Activated CD8-positive, alpha-beta memory T cell treated with anti-CD3 and anti-CD28 coated beads, Interleukin-2, amount 50 U/mL, for 48 hours (primary cell): ENCODE measurements around the gene DNASE1L1.
"Not testable (repeated sequence)": the region's sequence is repeated elsewhere in the genome, so short reads cannot be mapped to it uniquely, and the experiment has no call there.

Source experiments
- DNase-seq: peaks from one replicate; pipeline ENCODE4 v3.0.0-alpha.2; 2020

DNASE1L1 gene

DNA sequence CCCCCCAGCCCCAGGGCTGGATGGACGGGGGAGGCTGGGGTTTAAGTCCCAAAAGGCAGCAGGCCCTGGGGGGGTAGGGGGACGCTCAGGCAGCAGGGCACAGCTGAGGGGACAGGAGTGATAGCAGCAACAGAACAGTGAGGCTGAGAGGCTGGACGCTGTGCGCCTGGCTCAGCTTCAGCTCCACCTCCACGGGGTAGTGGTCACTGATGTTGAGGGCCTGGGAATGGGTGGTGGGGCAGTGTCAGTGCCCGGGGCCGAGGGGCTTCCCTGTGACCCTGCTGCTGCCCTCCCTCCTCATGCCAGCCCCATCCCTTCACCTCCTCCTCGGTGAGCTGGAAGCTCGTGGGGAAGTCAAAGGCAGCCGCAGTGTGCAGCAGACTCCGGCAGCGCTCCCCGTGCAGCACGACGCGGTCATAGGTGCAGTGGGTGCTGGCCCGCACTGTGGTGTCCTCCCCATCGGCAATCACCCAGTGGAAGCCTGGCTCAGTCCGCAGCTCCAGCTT is 6.4 kb downstream of the DNASE1L1 start:
- no peak for DNase-seq

DNA sequence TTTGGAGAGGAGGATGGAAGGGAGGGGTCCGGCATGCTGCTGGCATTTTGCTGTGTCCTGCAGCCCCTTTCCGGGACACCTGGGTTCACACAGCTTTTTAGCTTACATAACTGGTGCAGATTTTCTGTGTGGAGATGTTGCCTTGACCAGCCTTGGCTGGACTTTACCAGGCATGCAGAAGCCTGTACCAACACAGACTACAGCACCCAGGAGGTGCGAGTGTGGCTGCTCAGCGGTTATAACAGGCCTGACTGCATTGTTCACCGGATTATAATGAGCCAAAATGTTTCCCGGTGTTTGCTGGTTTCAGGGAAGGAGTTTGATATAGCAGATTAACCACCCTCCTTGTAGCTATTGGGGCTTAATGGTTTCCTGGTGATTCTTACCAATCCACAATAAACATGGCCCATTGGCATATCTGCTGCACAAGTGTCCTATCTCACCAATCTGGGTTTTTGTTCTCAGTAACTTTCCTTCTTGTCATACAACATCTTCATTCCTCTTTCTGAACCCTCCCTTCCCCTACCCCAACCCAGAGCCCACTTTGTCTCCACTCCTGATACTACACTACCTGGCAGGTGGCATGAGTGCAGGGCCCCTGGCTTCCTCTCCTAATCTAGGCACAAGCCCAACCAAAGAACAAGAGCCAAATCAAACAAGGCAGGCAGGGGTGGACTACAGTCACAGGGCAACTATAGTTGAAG is 7.0 kb downstream of the DNASE1L1 start:
- peak; percentile 61 for DNase-seq

DNA sequence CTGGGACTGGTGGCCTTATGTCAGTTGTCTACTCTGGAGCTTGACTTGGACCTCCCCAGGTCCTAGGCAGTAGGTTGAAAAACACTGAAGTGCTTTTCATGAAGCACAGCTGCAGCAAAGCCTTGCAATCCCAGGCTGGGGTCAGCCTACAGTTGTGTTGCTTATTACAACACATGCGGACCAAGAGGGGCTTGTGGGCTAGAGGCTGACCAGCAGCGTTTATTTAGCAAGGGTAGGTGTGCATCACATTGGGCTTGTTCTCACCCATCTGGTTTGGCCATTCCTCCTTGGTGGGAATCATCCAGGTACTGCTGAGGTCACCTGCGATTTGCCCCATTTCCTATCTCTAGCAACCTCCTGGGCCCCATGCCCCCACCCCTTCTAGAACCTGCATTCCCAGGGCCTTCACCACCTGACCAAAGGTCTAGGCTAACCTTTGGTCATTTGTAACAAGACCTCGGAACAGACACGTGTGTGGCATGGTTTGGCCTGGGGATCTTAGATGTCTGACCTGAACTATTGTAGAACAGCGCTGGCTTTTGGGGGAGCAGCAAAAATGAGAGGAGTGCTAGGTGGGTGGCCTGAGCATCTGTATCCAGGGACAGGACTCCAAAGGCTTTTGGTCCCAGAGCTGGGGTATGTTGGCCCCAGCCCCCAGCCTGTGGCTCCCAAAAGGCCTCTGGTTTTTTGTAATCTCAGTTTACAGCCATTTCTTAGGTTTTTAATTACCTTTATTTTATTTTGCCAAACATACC is 7.8 kb downstream of the DNASE1L1 start:
- DNase-seq, result peak; percentile 75

DNA sequence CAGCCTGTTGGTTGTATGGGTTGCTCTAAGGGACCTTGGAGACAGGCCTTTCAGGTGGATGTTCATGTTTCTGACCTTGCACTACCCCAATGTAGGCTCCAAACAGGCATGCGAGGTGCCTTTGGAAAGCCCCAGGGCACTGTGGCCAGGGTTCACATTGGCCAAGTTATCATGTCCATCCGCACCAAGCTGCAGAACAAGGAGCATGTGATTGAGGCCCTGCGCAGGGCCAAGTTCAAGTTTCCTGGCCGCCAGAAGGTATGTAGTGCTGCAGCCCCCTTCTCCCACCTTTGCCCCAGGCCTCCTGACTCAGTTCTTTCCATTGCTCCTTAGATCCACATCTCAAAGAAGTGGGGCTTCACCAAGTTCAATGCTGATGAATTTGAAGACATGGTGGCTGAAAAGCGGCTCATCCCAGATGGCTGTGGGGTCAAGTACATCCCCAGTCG is 8.7 kb downstream of the DNASE1L1 start:
- not testable (repeated sequence) for DNase-seq

DNA sequence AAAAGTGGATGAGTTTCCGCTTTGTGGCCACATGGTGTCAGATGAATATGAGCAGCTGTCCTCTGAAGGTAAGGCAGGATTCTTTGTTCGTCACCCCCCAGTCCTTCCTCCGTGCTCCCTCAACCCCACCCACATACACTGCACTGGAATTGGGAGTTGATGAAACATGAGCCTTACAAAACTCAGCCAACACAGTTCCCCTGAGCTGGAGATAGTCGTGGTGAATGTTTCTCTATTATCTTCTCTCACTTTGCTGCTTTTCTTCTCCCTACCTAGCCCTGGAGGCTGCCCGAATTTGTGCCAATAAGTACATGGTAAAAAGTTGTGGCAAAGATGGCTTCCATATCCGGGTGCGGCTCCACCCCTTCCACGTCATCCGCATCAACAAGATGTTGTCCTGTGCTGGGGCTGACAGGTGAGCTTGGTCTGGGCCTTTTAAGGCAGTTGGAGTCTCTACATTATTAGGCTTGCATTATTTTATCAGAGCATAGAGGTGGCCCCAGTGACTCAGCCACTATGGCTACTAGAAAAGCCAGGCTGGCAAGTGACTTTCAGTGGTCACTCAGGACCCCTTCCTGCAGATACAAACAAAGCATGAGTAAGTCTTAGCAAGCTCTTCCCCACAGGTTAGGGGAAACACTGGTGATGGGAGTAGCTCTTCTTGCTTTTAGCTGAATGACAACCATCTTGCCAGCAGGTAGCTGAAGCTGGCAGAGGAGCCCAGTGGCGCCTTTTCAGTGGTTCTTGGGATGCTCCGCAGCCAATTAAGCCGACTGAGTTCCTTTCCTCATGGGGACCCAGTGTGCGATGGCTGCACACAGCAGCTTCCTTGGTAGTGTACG is 9.3 kb downstream of the DNASE1L1 start:
- DNase-seq, result no peak

DNA sequence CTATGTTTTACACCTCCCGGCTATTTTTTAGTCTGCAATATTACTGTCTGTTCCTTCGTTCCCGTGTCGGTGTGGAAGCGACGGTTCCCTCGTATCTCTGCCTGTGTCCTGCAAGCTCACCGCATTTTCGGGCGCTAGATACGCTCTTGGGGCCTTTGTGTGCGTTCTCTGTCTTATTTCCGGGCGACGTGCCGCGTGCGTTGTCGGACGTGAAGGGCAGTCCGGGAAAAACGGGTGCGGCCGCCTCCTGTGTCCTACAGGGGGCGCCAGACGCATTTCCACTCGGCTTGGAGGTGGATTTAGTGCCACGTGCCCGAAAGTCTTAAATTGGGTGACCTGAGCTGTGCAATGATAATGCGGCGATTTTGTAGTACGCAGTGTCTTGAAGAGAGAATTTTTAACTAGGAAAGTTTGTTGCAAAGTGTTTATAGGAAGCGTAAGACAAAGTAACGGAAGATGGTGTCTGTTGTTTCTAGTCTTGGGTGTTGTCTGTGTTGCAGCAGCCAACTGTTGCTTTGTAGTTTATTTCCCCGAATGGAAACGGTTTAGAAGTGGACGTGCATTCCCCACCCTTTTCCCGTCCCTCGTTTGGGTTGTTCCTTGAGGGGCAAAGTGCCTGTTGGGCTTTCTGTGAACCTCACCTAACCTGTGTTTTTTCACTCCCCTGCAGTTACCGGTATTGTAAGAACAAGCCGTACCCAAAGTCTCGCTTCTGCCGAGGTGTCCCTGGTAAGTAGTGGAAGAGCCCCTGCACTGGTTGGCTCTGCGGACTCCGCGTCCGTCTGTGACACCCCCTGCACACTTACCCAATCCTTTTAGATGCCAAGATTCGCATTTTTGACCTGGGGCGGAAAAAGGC is 10.2 kb downstream of the DNASE1L1 start:
- peak; percentile 87 for DNase-seq

DNA sequence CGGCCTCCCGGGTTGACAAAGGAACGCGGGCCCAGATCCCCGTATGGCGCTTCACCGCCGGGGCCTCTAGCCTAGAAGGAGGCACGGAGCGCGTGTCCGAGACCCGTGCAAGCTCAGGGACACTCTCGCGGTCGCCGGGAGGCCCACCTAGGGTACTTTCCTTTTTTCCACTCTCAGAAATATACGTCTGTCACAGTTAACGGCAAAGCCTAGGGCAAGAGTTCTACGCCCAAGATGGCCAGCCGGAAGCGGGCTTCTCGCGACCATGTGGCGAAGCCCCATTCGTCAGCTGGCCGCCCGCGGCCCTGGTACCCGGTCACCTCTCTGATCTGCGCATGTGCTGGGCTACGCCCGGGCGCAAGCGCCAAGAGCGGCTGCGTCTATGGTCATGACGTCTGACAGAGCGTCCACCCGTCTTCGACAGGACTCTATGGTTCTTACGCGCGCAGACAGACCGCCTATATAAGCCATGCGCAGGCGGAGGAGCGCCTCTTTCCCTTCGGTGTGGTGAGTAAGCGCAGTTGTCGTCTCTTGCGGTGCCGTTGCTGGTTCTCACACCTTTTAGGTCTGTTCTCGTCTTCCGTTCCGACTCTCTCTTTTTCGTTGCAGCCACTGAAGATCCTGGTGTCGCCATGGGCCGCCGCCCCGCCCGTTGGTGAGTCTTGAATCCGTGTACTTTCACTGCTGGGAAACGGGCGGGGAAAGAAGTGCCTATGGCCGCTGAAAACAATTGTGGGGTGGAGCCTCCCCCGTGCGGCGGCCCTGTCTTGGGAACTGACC is 11.0 kb downstream of the DNASE1L1 start, which contains the start of gene RPL10:
RPL10 (plus strand) TSS at position 490 of the 780 bp plus-strand sequence; CDS start at position 633, 143 bp downstream.
- DNase-seq, result peak; percentile 91

DNA sequence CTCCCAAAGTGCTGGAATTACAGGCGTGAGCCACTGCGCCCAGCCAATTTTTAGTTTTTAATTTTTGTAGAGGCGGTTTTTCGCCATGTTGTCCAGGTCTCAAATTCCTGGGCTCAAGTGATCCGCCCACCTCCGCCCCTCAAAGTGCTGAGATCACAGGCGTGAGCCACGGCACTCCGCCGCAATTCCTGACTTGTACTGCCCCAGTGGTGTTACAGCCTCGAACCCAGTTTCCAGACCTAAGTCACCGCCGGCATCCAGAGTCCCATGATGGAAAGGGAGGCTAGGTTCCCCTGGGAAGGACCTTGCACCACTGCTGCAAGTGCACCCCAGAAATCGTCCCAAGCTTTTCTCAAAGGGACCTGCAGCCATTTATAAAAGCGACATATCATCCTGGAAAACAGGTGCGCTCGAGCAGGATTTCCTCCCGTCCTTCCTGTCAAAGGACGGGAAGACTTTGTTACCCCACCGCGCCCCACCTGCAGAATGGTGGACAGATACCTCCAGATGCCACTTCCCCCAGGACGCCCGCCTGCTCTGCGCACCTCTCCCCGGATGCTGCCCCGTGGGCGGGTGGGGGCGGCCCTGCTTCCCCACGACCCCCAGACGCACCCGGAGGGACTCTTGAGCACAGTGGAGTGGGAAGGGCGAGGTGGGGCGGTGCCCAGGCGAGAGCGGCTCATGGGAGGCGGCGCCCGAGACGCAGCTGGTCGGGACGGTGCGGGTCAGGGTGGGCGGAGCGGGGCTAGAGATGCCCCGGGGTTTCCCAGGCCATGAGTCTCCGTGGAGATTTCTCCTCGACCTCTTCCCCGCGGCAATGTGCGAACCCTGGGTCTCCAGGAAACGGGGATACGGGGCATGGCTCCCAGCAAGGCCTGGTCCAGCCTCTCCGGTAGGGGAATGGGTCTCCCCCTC is 11.8 kb downstream of the DNASE1L1 start:
- peak; percentile 80 for DNase-seq

DNA sequence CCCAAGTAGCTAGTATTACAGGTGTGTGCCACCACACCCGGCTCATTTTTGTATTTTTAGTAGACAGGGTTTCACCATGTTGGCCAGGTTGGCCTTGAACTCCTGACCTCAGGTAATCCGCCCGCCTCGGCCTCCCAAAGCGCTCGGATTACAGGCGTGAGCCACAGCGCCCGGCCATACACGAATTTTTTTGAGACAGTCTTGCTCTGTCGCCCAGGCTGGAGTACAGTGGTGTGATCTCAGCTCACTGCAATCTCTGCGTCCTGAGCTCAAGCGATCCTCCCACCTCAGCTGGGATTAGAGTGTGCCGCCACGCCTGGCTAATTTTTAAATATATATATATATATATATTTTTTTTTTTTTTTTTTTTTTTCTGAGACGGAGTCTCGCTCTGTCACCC is 12.7 kb downstream of the DNASE1L1 start:
- not testable (repeated sequence) for DNase-seq

DNA sequence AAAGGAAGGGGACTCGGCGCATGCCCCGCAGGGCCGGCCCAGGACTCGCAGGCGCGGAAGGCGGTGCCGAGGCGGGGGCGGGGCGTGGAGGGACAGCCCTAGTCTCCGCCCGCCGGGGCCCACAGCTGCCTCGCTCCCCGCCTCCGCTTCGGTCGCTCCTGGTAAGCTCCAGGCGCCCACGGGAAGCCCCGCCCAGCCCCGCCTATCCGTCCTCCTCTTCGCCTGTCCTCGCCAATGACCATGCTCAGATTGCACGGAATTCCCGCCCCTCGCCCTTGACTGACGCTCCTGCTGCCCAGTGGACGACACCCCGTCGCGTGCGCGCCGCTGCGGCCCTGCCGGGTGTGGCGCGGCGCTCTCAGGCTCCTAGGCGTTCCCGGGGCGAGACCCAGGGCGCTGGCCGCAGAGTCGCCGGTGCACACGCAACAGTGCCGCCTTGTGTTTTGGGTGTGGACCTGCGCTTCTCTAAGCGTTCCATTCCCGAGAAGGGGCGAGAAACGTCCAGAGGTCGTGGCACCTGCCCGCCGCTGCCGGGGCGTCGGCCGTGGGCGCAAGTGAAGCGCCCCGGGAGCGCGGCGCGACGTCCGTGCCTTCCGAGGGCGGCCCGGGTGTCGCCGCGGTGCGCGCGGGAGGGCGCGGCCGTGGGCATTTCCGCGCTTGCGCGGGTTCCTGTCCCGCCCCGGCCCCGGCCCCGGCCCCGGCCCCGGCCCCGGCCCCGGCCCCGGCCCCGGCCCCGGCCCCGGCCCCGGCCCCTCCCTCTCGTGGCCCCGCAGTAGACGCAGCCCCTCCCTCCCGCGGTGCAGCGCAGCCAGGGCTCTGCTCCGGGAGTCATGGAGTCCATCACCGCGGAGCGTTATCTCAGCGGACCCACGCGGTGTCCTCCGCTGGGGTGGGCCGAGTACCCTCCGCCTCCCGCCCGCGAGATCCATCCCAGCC is 19.0 kb downstream of the DNASE1L1 start:
- not testable (repeated sequence) for DNase-seq

DNA sequence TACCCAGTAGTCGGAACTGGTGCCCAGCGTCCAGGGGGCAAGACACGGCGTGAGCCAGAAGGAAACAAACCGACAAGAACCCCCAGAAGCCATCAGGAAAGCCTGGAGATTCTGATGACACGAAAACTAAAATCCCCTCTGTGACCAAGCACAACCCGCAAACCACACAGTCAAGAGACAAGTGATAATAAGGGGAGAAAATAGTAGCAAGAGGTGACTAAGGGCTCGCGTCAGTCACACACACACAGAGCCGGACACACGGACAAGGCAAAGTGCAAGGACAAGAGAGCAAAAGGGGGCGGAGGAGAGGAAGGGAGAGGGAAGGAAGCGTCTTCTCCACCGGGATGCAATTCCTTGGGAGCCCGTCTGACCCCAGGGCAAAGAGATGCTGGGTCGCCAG is 20.4 kb downstream of the DNASE1L1 start:
- DNase-seq, result not testable (repeated sequence)

DNA sequence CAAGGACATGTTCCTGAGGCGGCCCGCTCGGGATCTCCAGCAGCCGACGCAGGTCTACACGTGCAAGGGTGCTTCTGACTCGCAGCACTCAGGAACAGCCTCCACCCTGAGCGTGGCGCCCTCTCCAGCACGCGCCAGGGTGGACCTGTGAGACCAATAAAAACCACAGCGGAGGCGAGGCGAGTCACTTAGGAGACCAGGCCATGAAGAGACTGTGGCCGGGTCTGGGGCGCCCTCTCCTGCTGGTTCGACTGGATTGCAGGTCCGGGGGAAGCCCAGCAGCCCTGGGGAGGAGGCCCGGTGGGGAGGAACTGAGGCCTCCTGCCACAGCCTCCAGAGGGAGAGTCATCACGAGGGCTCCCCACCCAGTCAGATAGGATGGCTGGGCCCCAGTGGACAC is 21.0 kb downstream of the DNASE1L1 start:
- not testable (repeated sequence) for DNase-seq

DNA sequence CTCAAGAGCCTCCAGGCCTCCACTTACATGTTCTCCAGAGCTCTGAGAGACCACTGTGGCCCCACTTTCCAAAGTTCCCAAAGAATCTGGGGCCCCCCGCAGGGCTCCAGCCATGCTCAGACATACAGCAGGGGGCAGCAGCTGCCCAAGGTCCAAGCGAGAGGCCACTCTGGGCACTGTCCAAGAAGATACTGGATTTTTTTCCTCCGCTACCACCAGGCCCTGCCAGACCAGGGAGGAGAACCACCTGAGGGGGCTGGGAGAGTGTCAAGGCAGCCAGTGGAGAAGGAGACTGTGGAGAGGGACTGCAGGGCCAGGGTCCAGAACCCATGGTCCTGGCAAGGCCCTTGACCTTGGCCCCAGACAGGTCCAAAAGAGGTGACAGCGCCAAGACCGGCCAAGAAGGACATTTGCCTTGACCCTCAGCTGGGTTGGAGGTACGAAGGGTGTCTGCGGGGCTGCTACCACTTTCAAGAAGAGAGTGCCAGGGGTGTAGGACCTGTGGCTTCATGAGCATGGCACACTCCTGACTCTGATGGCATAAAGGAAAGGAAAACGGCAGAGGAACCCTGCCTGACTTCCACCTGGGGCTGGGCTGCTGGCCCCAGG is 24.7 kb downstream of the DNASE1L1 start:
- DNase-seq, result no peak

DNA sequence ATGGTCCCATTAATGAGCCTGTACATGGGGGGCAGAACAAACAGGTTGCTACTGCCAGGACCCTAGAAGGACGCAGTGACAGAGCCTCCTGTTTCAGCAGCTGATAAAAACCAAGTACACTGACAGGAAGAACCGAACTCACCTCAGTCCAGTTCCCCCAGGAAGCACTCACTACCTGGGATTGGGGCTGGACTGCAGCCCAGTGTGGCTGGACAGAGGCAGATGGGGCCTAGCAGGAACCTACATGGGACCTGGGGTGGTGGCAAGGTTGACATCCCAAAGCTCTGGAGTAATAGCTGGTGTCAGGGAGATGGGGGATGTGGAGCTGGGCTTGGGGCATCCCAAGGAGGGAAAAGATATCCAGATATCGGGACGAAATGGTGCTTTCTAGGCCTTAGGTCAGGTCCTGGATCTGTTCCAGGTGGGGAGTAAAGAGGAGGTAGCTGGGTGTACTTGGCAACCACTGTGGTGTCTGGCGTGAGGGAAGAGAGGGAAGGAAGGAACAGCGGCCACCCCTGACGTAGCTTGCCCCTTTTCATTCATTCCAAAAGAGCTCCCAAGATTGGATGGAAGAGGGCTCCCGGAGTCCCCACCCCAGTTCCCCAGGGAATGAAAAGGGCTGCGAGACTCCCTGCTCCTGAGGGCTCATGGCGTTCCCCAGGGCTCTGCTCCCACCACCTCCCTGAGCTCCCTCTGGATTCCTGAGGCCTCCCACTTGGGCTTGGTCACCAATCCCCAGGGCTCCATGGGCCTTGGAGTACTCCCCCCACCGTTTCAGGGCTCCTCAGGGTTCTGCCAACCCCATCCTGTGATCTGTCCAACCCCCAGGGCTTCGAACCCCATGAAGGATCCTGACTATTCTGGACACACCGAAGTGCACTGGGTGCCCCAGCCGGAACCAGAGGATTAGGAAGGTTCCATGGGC is 25.4 kb downstream of the DNASE1L1 start:
- no peak for DNase-seq

DNA sequence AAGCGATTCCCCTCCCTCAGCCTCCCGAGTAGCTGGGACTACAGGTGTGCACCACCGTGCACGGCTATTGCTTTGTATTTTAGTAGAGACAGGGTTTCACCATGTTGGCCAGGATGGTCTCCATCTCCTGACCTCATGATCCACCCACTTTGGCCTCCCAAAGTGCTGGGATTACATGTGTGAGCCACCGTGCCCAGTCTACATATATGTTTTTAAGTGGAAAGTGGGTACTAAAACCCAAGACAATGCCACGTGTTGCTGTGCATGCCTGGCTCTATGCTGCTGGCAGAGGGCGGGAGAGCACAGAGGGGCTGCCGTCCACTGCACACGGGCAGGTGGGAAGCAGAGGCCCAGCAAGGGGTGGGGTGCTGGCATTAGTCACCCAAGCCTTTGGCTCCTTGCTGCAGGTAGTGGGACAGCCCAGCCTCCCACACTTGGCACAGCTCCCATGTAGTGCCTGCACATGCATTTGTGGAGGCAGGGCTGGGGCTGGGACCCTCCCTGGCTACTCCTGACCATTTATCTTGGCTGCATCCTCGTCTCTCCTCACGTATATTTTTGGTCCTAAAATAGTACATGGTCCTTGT is 26.5 kb downstream of the DNASE1L1 start:
- DNase-seq, result no peak

DNA sequence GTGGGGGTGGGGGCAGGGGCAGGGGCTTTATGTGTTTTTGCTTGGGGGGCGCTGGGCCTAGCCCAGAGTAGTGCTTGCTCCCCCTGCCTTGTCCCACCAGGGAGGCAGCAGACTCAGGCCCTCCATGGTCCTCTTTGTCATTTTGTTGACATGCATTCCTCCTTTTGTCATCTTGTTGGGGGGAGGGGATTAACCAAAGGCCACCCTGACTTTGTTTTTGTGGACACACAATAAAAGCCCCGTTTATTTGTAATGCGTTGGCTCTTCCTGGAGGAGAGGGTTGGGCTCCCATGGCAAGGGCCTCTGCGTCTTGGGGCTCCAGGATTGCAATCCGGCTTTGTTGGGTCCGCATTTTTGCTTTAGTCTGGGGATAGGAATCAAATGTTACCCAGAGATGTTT is 27.8 kb downstream of the DNASE1L1 start:
- no peak for DNase-seq

DNA sequence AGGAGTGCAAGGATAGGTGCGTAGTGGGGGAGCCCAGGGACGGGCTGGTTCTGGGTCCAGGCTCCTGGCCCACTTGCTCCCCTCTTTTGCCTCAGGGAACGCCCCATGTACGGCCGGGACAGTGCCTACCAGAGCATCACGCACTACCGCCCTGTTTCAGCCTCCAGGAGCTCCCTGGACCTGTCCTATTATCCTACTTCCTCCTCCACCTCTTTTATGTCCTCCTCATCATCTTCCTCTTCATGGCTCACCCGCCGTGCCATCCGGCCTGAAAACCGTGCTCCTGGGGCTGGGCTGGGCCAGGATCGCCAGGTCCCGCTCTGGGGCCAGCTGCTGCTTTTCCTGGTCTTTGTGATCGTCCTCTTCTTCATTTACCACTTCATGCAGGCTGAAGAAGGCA is 28.3 kb downstream of the DNASE1L1 start:
- no peak for DNase-seq
